Thyroid gland (tissue), 4 donors: ENCODE data around the gene ARID4B. TPM values are rescaled to one million over a fixed set of nuclear protein-coding genes. Genes with fewer than 3 reads are reported as not detected.
"Not testable (repeated sequence)": the region's sequence is repeated elsewhere in the genome, so short reads cannot be mapped to it uniquely, and the experiment has no call there.

Experiments
- DNase-seq, 2 donors: peaks; one replicate each; pipeline ENCODE4 v3.0.0-alpha.2; 2019
- H3K27ac ChIP-seq, 3 donors: fragments of 200-600 bp; sonication (generic); 1 replicate in 2 of 3; 2 replicates in 1 of 3; pipeline ENCODE4 v1.5.1; 2016 to 2019; ENCODE audit warnings: mild to moderate bottlenecking in 1 of 3, moderate library complexity in 1 of 3
- H3K27me3 ChIP-seq: fragments of 200-600 bp; sonication (generic); one replicate; pipeline ENCODE4 v1.5.1; 2019
- H3K36me3 ChIP-seq, 2 donors: fragments of 200-600 bp; sonication (generic); one replicate each; pipeline ENCODE4 v1.5.1; 2016 to 2019
- H3K4me1 ChIP-seq, 2 donors: fragments of 200-600 bp; sonication (generic); one replicate each; pipeline ENCODE4 v1.5.1; 2017 to 2019
- H3K4me3 ChIP-seq, 3 donors: fragments of 200-600 bp; sonication (generic); replicated peaks in 1 of 3; 1 replicate in 2 of 3; 2 replicates in 1 of 3; pipeline ENCODE4 v1.5.1; 2016; ENCODE audit warnings: mild to moderate bottlenecking in 1 of 3
- H3K9me3 ChIP-seq: fragments of 200-600 bp; sonication (generic); one replicate; pipeline ENCODE4 v1.5.1; 2017
- POLR2A ChIP-seq, 2 donors: fragments of 450-650 bp; IDR thresholded peaks; one replicate each; pipeline ENCODE4 v1.6.1; 2017; ENCODE audit warnings: antibody characterized with exemption in 2 of 2, mild to moderate bottlenecking in 2 of 2, moderate library complexity in 1 of 2
- WGBS, 2 donors: methylation state at CpG; one replicate each; pipeline ENCODE4 v1.1.5; 2017; 5-methylcytosine and 5-hydroxymethylcytosine counted together
- intact Hi-C: fragments of 100-400 bp; cut with DNase I; formaldehyde crosslinking; loops from one replicate; pipeline ENCODE4 v1.15.1; 2023
- total RNA-seq, 4 donors: library from RNA; depleted of rRNA; stranded (reverse); fragments of >200 nt; gene quantifications; one replicate each; pipeline ENCODE4 v1.2.3, GENCODE V29; 2016
- TF ChIP-seq, protein P1 (sequence below), 6 experiments: fragments of 200-600 bp in 3 of 6; fragments of 450-650 bp in 3 of 6; sonication (generic) in 3 of 6; IDR thresholded peaks; one replicate each; pipeline ENCODE4 v1.5.1; 2016 to 2019; ENCODE audit warnings: antibody characterized with exemption in 6 of 6, mild to moderate bottlenecking in 2 of 6, inconsistent platforms in 1 of 6, moderate library complexity in 1 of 6

ARID4B gene
- total RNA-seq, 4 donors from 2014 or later = 49.0 to 65.4 (median 52.5) TPM

DNA sequence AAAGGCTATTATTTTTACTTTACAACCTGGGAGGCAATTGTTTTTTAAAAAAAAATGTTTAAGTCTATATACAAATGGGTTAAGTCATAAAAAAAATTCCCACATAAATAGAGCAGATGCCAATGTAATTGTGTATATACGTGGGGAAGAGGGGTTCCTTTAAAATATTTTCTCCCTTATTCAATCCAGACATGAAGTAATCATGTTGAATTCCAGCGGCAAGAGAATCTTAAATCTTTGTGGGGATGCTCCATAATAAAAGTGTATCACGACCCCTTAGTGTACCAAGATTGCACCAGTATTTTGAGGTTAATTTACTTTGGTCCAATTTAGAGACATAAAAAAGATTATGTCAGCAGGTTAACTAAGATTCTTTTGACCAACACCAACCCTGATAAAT, 62.1 kb downstream of the ARID4B start:
- H3K27me3 ChIP-seq = no peaks in the 10 kb centered on the region
- H3K9me3 ChIP-seq = no peaks in the 10 kb centered on the region
- H3K27ac ChIP-seq = no peak overlapping the region
- 66 to 76% methylated on average over 3 of the region's 3 CpGs for WGBS, 2 donors
- DNase-seq = no peak
- H3K4me1 ChIP-seq = peaks cover 26 to 28% of the 10 kb centered on the region in 2 donors
- no peak overlapping the region for H3K4me3 ChIP-seq
- no peaks in the 10 kb centered on the region for H3K36me3 ChIP-seq
- TF ChIP-seq, protein P1, sequence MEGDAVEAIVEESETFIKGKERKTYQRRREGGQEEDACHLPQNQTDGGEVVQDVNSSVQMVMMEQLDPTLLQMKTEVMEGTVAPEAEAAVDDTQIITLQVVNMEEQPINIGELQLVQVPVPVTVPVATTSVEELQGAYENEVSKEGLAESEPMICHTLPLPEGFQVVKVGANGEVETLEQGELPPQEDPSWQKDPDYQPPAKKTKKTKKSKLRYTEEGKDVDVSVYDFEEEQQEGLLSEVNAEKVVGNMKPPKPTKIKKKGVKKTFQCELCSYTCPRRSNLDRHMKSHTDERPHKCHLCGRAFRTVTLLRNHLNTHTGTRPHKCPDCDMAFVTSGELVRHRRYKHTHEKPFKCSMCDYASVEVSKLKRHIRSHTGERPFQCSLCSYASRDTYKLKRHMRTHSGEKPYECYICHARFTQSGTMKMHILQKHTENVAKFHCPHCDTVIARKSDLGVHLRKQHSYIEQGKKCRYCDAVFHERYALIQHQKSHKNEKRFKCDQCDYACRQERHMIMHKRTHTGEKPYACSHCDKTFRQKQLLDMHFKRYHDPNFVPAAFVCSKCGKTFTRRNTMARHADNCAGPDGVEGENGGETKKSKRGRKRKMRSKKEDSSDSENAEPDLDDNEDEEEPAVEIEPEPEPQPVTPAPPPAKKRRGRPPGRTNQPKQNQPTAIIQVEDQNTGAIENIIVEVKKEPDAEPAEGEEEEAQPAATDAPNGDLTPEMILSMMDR (IDR thresholded peaks at IDR 0.05) = no peak
- no peak for TF ChIP-seq POLR2A (IDR thresholded peaks at IDR 0.05)
- intact Hi-C loops = no loop called here

DNA sequence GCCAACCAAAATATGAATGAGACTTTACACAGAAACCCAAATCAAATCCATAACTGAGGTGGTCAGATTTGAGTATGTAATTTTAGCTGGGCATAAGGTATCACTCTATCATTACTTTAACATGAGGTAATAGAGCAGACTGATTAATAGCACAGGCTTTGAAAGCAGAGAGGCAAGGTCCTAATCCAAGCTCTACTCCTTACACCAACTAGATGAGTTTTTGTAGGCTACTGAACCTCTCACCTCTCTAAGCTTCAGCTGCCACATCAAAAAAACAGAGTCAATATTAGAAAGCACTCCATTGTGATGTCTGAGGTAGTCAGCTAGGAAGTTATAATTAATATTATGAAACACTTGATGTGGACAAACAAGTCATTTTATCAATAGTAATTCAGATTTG, 63.7 kb downstream of the ARID4B start:
- Histone ChIP-seq H3K27ac (no peak overlapping the region), H3K27me3 (no peaks in the 10 kb centered on the region), H3K4me3 (no peak overlapping the region), H3K36me3 (no peaks in the 10 kb centered on the region), H3K9me3 (no peaks in the 10 kb centered on the region), H3K4me1 (peaks cover 18 to 28% of the 10 kb centered on the region in 2 donors)
- no peak for DNase-seq
- no peak for TF ChIP-seq POLR2A (IDR thresholded peaks at IDR 0.05)
- TF ChIP-seq, protein P1 (IDR thresholded peaks at IDR 0.05) = no peak
- intact Hi-C loops = no loop called here

DNA sequence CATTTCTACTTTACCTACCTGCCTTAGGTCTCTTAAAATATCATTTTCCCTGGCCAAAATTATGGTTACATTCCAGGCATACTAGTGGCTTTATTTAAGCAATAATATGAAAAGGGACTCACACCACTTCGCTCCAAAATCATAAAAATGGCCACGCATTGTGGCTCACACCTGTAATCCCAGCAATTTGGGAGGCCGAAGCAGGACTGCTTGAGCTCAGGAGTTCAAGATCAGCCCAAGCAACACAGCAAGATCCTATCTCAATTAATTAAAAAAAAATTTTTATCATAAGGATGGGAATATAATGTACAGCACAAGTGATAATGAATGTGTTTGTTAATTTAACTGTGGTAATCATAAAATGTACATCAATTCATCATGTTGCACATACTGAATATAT, 65.4 kb downstream of the ARID4B start:
- TF ChIP-seq, protein P1 (IDR thresholded peaks at IDR 0.05) = no peak
- TF ChIP-seq POLR2A (IDR thresholded peaks at IDR 0.05) = no peak
- H3K4me1 ChIP-seq = peaks cover 18 to 32% of the 10 kb centered on the region in 2 donors
- H3K27me3 ChIP-seq = no peaks in the 10 kb centered on the region
- intact Hi-C loops = no loop called here
- 96 to 99% methylated on average over 3 of the region's 3 CpGs for WGBS, 2 donors
- H3K36me3 ChIP-seq = no peaks in the 10 kb centered on the region
- no peak overlapping the region for H3K4me3 ChIP-seq
- no peak for DNase-seq
- H3K9me3 ChIP-seq = no peaks in the 10 kb centered on the region
- H3K27ac ChIP-seq = no peak overlapping the region

DNA sequence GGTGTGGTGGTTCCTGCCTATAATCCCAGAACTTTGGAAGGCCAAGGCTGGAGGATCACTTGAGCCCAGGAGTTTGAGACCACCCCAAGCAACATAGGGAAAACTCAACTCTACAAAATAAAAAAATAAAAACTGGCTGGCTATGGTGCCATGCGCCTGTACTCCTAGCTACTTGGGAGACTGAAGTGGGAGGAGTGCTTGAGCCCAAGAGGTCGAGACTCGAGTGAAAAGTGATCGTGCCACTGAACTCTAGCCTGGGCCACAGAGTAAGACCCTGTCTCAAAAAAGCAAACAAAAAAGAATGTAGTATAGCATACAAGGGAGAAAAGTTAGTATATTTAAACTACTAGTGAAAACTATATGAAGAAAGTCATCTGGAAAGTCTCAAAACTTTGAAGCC, 66.7 kb downstream of the ARID4B start:
- Histone ChIP-seq H3K27ac (no peak overlapping the region), H3K9me3 (no peaks in the 10 kb centered on the region), H3K4me1 (peaks cover 11 to 27% of the 10 kb centered on the region in 2 donors), H3K36me3 (no peaks in the 10 kb centered on the region), H3K27me3 (no peaks in the 10 kb centered on the region), H3K4me3 (no peak overlapping the region)
- 48 to 61% methylated on average over 4 of the region's 4 CpGs for WGBS, 2 donors
- intact Hi-C loops = no loop called here
- TF ChIP-seq POLR2A (IDR thresholded peaks at IDR 0.05) = no peak
- TF ChIP-seq, protein P1 (IDR thresholded peaks at IDR 0.05) = no peak
- DNase-seq = no peak

DNA sequence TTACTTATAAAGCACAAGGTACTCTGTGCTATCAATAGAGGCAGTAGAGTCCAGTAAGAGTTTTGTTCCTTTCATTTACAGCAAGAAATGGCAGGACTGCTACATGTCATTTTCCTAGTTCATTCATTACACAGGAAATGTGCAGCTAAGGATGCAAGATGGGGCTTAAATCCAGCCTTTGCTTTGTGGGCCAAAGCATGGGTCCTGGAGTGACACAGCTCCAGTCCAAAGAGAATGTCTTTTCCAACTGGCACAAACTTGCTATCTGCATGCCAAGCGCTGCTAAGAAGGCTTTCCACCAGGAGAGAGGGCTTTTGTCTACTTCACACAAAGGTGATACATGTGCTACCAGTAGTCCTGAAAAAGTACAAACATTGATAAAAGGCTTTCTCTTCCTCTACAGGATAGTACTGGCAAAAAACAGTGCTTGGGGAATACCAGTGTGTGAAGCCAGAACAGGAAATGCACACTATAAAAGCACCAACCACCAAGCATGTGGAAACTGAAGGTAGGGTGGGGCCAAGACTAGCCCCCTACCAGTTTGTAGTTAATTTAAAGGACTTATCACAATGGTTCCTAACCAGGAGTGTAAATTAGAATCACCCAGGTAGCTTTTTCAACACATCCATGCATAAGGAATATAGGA, 68.7 kb downstream of the ARID4B start:
- H3K27me3 ChIP-seq = no peaks in the 10 kb centered on the region
- peaks cover 0 to 17% of the 10 kb centered on the region in 2 donors for H3K4me1 ChIP-seq
- TF ChIP-seq, protein P1 (IDR thresholded peaks at IDR 0.05) = no peak
- no peak for TF ChIP-seq POLR2A (IDR thresholded peaks at IDR 0.05)
- no peaks in the 10 kb centered on the region for H3K36me3 ChIP-seq
- no peaks in the 10 kb centered on the region for H3K9me3 ChIP-seq
- intact Hi-C loops = loop anchor here (10.0 kb wide), 1 partner anchor 66 kb away; the partner anchor contains the start of genes ARID4B and GGPS1
- 95 to 100% methylated on average over 1 of the region's 1 CpG for WGBS, 2 donors
- no peak overlapping the region for H3K27ac ChIP-seq
- no peak overlapping the region for H3K4me3 ChIP-seq
- DNase-seq = peak in 1 of 2 donors; percentile 38

DNA sequence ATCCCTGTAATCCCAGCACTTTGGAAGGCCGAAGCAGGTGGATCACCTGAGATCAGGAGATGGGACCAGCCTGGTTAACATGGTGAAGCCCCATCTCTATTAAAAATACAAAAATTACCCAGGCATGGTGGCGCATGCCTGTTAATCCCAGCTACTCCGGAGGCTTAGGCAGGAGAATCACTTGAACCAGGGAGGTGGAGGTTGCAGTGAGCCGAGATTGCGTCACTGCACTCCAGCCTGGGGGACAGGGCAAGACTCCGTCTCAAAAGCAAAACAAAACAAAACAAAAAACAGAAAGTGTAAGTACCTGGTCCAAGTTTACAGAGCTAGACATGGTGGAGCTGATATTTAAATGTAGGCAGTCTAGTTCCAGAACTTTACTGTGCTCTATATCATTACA, 69.9 kb downstream of the ARID4B start:
- H3K36me3 ChIP-seq, H3K27ac ChIP-seq, DNase-seq, H3K4me3 ChIP-seq, H3K27me3 ChIP-seq, H3K9me3 ChIP-seq: not testable (repeated sequence)
- peaks cover 0 to 17% of the 10 kb centered on the region in 2 donors for H3K4me1 ChIP-seq
- intact Hi-C loops = loop anchor here (10.0 kb wide), 1 partner anchor 67 kb away; the partner anchor contains the start of genes ARID4B and GGPS1
- WGBS, 2 donors = 84 to 87% methylated on average over 6 of the region's 6 CpGs
